GM18873 (cell line): Measurements from ENCODE around the gene FOXD2.
A peak's percentile ranks its signal among the peaks of the same experiment; 100 is the strongest.

Experiments
- ATAC-seq: cut with Tn5 transposase; IDR thresholded peaks from one replicate; pipeline ENCODE4 v1.9.1; 2021; ENCODE audit warnings: mild to moderate bottlenecking, moderate library complexity, moderate number of reproducible peaks; ENCODE audit not compliant: unreplicated experiment, low FRiP score

FOXD2 gene

GRCh38 chr1:47416319-47417169 lies 21.3 kb upstream of the FOXD2 start:
- ATAC-seq = no peak

GRCh38 chr1:47417170-47418044 lies 20.4 kb upstream of the FOXD2 start:
- no peak for ATAC-seq

- ATAC-seq = no peak
Observed at GRCh38 chr1:47418122-47418521, 19.7 kb upstream of the FOXD2 start.

GRCh38 chr1:47418681-47419325 lies 19.0 kb upstream of the FOXD2 start:
- no peak for ATAC-seq

GRCh38 chr1:47420547-47420946 lies 17.3 kb upstream of the FOXD2 start:
- ATAC-seq = no peak

- no peak for ATAC-seq
Observed at GRCh38 chr1:47423872-47424271, 14.0 kb upstream of the FOXD2 start.

GRCh38 chr1:47424336-47424982 lies 13.4 kb upstream of the FOXD2 start:
- ATAC-seq = no peak

- ATAC-seq = no peak
Observed at GRCh38 chr1:47431534-47431933, 6.3 kb upstream of the FOXD2 start.

GRCh38 chr1:47432071-47433036 lies 5.5 kb upstream of the FOXD2 start:
- no peak for ATAC-seq

GRCh38 chr1:47433037-47433421 lies 4.8 kb upstream of the FOXD2 start:
- no peak for ATAC-seq

GRCh38 chr1:47433477-47434050 lies 4.3 kb upstream of the FOXD2 start:
- no peak for ATAC-seq

- ATAC-seq = no peak
Observed at GRCh38 chr1:47434051-47434842, 3.6 kb upstream of the FOXD2 start.

- no peak for ATAC-seq
Observed at GRCh38 chr1:47435506-47436303, 2.1 kb upstream of the FOXD2 start.

- ATAC-seq = no peak
Observed at GRCh38 chr1:47436304-47436978, 1.4 kb upstream of the FOXD2 start.

GRCh38 chr1:47436979-47437446 lies 831 bp upstream of the FOXD2 start:
- peak; percentile 16 for ATAC-seq

GRCh38 chr1:47438165-47439016 lies 547 bp downstream of the FOXD2 start:
- ATAC-seq = no peak
